ENCODE results near the gene IRX6. TPM values are rescaled to one million over a fixed set of nuclear protein-coding genes. Genes with fewer than 3 reads are reported as not detected.

IRX6 gene
- total RNA-seq (2014; rRNA removed; shearing (Covaris generic)) (not detected in 2 replicates), polyA plus RNA-seq (2016; fragmentation: Nextera tagmentation; extraction: Ambion mirVana) (0.10 TPM in 1 of 2 replicates, not detected in the other)
- long read RNA-seq: 0 reads

- no peaks in the 10 kb centered on the region for H3K36me3 ChIP-seq (ENCODE audit: insufficient read depth)
- Mint-ChIP-seq H3K4me1 (peaks cover 26% of the 10 kb centered on the region), H3K36me3 (ENCODE audit: low read depth) (no peaks in the 10 kb centered on the region; the same call in 2 of the 3 replicates), H3K9me3 (no peaks in the 10 kb centered on the region), H3K27me3 (ENCODE audit: insufficient read depth, low read depth, poor library complexity) (peaks cover 67% of the 10 kb centered on the region), H3K27ac (no peak within 1 kb of the TSS), H3K4me3 (peak within 1 kb of the TSS; percentile 81)
- peak; percentile 68 to 89 for TF ChIP-seq CTCF (conservative IDR thresholded peaks at IDR 0.05; ENCODE audit: low read depth in 2 of 2)
- TF ChIP-seq CREB1 (CRISPR knock-in tag; IDR thresholded peaks at IDR 0.05; ENCODE audit: low read depth): no peak
- TF ChIP-seq ZNF462 (CRISPR knock-in tag; IDR thresholded peaks at IDR 0.05): 0 out of 2 replicates have a peak, but pooled peaks have one; percentile 40
- peak within 1 kb of the TSS; percentile 87 for H3K4me3 ChIP-seq
- peaks cover 25% of the 10 kb centered on the region for H3K4me1 ChIP-seq (ENCODE audit: insufficient read depth)
- ATAC-seq (peak; percentile 74), DNase-seq (ENCODE audit: low spot score) (peak; percentile 90)
- peaks cover 93% of the 10 kb centered on the region for H3K27me3 ChIP-seq (ENCODE audit: insufficient read depth)
- H3K9me2 ChIP-seq (ENCODE audit: insufficient read depth): no peaks in the 10 kb centered on the region
- peak within 1 kb of the TSS; percentile 95 for H3K4me2 ChIP-seq
- H3F3A ChIP-seq (replicated peaks; ENCODE audit: low read depth): 0 out of 2 replicates have a peak, but pooled peaks cover 4% of the 10 kb centered on the region
- no peaks in the 10 kb centered on the region for H3K79me2 ChIP-seq (replicated peaks; ENCODE audit: insufficient read depth)
- H3K27ac ChIP-seq (ENCODE audit: low read depth): no peak within 1 kb of the TSS
- H4K20me1 ChIP-seq (replicated peaks; ENCODE audit: insufficient read depth): peaks cover 13% of the 10 kb centered on the region
- H2AFZ ChIP-seq: peak within 1 kb of the TSS; percentile 94
Measured at GRCh38 chr16:55323637-55324271, at the start of gene IRX6. Gene IRX6, plus strand, starts transcription at chr16:55324203. Its CDS starts 889 bp downstream, at chr16:55325092.

Data from GM23338 (cell line).